HG03039 (cell line): Measurements from ENCODE around the gene FHL3.
A peak's percentile ranks its signal among the peaks of the same experiment; 100 is the strongest.

Source experiments
- ATAC-seq: cut with Tn5 transposase; IDR thresholded peaks from one replicate; pipeline ENCODE4 v1.9.1; 2021; ENCODE audit warnings: mild to moderate bottlenecking, moderate library complexity; ENCODE audit not compliant: unreplicated experiment

FHL3 gene, protein sequence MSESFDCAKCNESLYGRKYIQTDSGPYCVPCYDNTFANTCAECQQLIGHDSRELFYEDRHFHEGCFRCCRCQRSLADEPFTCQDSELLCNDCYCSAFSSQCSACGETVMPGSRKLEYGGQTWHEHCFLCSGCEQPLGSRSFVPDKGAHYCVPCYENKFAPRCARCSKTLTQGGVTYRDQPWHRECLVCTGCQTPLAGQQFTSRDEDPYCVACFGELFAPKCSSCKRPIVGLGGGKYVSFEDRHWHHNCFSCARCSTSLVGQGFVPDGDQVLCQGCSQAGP

DNA sequence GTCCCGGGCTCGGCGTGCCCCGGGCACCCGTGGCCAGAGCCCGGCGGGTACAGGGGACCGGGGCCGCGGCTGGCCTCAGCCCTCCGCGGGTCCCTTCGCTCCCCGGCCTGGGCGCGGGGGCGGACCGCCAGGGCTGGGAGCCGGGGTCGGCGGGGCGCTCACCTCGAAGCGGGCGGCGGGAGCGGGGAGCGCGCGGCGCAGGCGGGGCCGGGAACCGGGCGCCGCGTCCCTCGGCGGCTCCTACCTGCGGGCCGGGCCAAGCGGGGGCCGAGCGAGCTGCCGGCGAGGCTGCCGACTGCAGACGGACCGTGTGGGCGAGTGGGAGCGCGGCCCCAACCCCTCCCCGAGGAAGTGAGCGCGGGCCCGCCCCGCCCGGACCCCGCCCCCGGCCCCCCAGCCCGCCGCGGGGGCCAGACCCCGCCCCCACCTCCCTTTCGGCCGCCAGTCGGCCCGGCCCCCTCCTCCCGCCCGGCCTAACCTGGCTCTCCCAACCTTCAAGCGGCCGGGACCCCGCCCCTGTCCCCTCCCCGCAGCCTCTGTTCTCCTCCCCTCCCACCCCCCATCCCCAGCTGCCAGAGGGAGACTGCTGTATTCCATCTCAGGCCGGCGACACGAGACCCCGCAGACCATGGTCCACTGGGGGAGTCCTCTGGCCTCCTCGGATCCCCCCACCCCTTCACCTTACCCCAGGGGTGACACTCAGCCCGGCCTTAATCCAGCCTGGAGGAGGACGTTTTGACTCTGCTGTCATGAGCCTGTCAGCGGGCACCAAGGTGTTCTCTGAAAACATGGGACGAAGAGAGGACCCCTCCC, at the start of gene FHL3:
TSS of gene FHL3 (minus strand) at position 320 of the 813 bp plus-strand sequence. CDS start 6,102 bp downstream, outside the sequence.
- no peak for ATAC-seq

DNA sequence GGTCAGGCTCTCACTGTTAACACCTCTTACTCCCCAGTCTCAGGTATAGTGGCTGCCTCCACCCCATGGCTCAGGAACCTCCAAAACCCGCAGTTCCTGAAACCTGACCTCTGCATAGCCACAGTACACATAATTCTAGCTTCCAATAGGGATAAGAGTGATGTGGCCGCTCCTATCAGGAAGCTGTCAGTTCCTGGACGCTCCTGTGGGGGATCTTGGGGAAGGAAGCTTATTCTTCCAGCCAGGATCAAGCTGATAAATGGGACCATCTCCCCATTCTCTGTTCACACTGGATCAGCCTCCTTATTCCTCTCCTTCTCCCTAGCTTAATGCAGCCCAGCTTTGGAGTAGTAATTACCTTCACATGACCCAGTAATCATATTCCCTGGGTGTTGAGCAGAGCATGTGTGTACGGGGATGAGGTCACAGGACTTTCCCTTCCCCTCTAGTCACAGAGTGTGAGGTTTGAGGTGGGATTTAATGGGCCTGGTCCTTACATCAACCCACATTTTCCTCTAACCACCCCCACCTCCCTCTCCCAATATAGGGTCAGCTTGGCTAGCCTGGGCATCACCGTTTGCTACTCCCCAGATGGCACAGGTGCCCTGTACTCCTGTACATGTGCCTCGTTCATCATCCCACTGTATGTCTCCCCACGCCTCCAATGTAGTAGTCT, 48.2 kb upstream of the FHL3 start:
- no peak for ATAC-seq

DNA sequence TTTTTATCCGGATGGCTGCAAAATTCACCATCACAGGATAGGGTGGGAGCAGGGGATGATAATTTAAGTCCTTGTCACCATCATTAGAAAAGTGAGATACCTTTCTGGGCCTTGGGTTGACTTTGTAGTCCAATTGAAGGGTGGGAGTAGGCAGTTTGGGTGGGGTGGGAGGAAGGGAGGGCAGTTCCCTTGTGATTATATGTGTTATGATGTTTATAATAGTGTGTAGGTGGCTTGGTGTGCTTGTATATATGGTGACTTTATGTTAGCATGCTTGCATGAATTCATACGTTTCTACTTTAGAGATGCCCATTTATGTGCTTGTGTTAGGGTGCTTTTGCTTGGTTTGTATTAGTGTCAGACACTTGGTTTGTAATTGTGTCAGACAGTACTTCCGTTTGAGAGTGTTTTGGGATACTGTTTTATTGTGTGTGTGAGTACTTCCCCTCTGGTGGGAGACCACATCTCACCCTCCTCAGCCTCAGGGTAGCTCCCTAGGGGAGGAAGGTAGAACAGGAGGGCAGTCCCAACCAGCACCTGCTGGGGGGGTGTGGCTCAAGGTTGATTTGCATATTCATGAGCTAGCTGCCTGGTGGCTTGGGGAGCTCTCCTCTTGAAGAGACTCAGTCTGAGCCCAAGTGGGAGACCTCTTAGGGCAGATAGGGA, 47.6 kb upstream of the FHL3 start:
- no peak for ATAC-seq

DNA sequence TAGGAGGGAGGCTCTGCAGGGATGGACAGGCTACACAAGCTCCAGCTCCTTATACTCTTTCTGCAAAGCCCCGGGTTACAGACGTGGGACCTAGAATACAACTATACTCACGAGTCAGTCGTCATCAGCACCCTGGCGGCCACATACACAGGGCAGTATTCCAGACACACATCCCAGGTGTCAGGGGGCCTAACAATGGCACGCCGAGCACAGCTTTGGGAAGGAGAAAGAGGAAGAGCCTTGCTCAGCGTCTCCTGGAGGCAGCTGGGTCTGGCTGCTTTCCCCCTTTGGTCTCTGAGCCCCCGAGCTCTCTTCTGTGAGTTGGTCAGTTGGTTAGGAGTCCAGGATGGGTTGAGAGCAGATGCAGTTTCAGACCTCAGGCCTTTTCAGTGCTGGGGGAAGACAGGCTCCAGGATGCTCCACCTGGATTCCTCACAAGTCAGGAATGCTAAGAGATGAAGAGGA, 45.8 kb upstream of the FHL3 start:
- ATAC-seq = no peak

DNA sequence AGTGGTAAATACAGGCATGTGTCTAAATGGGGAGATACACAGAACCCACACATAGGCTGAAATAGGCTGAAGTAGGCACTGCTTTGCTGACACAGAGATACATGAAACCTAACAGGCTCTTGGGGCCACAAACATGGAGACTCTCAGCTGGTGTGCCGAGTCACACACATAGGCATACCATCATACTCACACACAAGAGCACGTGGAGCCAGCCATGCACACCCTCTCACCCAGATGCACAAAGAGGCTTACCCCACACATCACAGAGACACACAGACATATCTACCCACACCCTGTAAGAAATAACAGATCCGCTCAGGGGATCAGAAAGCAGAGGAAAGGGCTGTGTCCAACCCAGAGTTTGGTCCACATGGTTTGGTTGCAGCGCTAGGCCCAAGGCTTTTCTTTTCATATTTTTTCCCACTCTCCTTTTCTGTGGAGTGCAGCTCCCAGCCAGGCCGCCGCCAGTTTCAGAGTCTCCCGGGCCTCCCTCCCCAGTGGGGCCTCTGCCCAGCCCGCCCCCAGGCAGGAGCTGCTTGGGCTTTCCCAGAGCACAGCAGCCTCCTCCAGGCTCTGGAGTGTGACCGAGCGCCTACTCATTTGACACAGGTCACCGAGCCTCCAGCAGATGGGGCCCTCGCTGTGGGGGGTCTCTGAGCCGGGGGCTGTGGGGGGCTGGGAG, 45.2 kb upstream of the FHL3 start:
- no peak for ATAC-seq

DNA sequence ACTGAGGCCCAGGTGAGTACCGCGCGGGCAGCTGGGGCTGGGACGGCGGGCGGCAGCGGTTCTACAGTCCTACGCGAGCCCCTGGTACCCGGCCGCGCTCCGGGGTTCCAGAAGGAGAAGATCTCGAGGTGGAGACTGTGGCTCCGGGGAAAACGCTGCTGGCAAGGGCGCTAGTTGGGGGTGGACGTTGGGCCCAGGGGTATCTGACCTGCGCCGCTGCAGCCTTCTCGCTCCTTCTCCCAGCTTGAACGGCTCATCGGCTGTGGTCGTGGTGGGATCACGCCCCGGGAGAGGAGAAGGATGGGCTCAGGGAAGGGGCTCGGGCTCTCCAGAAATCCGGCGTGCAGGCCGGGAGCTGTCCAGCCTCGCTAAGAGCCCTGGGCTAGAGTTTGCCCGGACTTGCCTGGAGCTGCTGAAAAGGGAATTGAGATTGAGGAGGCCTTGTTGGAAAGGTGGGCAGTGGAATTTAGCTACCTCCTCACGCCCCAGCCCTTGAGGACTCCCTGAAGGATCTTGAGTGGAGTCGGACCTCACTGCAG, 42.4 kb upstream of the FHL3 start:
- no peak for ATAC-seq

DNA sequence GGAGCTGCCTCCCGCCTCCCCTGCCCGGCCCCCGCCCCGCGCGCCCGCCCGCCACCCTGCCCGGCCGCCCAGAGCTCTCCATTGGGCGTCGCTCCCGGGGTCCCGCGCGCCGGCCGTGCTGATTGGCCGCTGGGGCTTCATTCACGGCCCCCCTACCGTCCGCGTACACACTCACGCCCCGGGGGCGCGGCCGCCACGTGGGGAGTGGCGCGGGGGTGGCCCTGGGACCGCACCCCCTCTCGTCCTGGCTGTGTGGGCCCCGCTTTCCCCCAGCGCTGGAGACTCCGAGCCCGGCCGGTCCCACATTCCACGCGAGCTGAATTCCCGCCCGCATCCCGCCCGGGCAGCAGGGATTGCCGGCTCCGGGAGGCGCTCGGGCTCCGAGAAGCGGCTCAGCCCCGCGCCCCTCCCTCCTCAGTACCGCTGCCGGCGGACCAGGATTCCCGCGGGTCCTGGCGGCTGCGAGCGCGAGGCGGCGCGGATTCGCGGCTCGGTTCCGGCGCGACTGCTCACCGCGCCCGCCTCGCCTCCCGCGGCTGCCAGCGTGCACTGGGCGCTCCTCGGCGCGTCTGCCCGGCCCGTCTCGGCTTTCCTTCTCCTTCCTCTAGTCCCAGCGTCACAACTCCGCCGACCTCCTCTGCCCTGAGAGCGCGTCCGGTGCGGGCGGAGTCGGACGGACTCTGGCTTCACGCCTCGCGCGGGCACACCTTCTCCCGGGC, 41.7 kb upstream of the FHL3 start:
- peak; percentile 52 for ATAC-seq

DNA sequence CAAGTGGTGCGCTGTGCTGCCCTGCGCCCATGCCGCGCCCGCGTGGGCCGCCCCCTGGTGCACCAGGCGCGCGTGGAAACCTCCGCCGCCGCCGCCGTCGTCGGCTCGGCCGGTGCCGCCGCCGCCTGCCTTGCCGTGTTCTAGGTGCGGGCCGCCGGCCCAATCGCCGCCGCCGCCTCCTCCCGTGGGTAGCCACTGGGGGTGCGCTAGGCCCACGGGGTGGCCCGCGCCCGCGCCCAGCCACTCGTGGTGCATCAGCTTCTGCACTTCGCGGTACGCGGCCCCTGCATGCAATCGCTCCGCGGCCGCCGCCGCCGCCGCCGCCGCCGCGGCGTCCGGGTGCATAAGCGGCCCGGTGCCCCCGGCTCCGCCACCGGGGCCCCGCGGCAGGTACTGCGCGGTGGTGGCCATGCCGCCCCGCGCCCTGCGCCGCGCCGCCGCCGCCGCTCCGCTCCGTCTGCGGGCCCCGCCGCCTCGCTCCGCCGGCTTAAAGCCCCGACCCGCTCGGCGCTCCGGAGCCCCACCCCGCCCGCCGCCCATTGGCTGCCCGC, 41.1 kb upstream of the FHL3 start, which contains the start of gene POU3F1:
TSS of gene POU3F1 (minus strand) at position 461 of the 551 bp plus-strand sequence. CDS start at position 411, 50 bp downstream.
- ATAC-seq = peak; percentile 15

DNA sequence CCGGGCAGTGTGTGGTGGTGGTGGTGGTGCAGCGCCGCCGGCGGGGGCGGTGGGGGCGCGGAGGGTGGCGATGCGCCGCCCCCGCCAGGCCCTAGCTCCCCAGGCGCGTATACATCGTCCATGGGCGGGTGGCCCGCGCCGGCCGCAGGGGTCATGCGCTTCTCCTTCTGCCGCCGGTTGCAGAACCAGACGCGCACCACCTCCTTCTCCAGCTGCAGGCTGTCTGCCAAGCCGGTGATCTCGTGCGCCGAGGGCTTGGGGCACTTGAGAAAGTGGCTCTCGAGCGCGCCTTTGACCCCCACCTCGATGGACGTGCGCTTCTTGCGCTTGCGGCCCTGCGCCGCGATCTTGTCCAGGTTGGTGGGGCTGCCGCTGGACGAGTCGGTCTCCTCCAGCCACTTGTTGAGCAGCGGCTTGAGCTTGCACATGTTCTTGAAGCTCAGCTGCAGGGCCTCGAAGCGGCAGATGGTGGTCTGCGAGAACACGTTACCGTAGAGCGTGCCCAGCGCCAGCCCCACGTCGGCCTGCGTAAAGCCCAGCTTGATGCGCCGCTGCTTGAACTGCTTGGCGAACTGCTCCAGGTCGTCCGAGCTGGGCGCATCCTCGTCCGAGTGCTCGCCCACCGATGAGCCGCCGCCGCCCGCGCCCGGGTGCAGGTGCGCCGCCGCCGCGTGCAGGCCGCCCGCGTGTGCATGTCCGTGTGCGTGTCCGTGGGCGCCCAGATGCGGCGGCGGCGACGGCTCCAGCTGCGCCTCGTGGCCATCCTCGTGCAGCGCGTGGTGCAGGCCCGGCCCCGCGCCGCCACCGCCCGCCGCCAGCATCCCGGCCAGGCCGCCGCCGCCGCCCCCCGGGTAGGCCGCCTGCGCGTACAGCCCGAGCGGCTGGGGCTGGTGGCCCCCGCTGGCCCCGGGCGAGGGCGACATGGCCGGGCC, 40.4 kb upstream of the FHL3 start:
- ATAC-seq = peak; percentile 6

DNA sequence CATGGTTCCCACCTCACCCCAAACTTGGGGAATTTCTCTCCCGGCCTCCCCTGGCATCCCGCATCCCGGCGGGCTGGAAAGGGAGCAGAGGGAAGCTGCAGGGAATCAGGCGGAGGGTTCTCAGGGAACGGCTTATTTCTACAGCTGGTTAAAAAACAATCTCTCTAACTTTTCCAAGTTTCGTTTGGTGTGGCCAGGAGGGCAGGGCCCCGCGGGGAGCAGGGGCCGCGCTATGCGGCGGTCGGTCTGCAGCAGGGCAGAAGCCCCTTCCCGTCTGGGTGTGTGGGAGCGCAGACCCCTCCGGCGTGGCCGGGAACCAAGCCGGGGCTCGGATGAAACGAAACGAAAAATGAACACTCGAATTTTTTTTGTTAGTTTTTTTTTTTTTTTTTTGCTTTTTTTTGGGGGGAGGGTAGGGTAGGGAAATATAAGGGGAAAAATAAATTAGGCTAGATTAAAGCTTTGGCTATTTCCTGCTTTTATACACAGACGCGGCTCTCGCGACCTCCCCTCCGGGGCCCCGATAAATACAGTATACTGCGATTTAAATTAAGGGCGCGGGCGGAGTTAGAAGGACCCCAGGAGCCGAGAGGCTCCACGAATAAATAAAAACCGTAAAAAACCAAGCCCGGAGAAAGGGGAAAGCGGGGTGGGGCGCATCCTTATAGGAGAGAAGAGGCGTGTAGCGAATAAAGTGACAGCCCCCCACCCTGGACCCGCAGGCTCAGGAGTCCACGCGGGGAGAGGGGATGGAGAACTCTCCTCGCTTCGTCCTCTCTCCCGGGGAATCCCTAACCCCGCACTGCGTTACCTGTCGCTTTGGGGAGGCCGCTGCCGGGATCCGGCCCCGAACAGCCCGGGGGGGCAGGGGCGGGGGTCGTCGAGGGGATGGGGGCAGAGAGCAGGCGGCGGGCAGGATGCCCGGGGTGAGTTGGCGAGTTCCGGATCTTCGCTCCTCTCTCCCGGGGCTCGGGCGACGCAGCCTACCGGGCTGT, 39.2 kb upstream of the FHL3 start:
- ATAC-seq = no peak

DNA sequence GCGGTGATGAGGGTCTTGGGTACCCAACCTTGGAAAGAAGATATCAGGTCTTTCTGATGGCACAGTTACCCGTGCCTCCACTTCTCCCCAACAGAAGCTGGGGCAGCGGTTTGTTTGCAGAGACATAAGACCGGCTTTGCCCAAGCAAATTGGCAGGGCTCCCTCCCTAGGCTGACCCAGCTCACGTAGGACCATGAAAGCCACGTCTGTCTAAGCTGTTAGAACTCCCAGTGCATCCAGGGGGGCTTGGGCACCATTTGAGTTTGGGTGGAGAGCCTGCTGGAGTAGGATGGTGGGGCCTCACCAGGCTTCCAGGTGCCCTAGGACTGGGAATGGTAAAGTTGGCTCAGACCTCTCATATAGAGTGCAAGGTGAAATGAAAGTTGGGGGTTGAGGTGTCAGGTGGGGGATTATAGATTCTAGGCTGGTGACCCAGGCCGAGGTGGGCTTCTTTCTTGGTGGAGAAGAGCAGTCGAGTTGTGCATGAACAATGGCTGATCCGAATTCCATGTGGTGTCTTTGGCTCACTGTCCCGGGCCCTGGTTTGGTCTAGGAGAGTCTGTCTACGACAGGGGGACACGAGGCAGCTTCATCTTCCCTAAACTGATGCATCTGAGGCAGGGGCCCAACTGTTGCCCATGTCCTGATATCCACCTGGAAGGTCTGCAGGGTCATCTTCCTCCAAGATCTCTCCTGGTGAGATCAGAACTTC, 37.9 kb upstream of the FHL3 start:
- no peak for ATAC-seq

DNA sequence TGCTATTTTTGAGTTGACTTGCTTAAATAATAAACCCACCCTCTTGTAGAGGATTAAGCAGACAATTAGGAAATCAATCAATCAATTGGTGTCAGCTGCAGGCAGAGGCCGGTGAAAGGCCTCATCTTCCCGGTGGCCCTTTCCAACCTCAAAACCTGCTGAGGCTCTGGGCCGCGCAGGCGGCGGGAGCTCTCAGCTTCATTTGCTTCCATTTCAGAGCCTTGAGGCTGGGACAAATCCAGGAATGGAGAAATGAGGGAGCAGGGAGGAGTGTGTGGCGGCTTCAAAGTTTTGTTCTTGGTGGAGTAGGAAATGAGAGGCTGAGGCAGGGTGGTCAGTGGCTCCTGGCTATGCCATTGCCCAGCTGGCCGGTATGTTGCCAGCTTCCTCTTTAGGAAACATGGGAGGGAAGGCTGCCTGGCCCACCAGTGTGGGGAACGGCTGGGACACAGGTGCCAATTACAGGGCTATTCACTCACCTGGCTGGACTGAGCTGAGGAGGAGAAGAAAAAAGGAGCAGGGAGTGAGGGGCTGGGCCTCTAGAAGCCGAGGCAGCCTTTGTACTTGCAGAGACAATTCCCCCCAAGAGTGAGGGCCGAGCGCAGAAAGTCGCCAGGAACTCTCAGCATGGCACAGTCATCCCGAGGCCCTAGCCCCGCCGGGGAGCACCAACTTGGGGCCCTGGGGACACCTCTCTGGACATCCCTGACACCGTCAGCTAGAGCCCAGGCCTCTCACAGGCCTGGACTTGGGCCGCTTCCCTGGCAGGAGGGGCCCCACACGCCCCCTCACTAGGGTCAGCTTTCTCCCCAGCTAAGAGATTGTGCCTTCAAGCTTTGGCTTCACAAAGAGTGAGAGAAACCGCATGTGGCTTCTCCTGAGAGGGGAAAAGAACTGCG, 36.9 kb upstream of the FHL3 start:
- no peak for ATAC-seq

DNA sequence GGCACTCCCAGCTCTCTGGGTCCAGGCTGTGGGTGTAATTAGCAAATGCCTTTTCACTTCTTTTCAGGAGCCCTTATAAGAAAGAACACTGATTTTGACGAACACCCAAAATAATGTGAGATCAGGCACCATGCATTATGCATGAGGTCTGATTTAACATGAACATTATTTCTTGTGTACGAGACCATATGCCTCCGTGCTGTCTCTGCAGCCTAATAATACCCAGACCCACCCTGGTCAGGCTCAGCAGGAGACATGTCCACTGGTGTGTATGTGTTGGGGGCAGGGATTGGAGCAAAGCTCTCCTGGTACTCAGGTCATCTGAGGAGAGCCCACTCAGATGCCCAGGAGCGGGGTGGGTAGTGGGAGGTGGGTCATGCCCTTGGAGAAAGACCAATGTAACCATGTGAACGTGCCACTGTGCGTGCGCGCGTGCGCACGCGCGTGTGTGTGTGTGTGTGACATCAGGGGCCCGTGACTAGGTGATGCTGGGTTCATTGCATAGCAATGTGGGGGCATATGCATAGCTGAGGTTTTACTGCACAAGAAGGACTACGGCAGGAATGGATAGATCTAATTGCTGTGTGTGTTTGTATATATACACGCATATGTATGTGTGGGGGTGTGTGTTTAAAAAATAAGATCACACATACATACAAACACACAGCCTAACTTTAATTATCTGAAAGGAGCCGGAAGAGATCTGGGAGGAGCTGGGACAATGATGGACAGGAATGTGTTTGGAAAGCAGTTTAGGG, 34.2 kb upstream of the FHL3 start:
- no peak for ATAC-seq

DNA sequence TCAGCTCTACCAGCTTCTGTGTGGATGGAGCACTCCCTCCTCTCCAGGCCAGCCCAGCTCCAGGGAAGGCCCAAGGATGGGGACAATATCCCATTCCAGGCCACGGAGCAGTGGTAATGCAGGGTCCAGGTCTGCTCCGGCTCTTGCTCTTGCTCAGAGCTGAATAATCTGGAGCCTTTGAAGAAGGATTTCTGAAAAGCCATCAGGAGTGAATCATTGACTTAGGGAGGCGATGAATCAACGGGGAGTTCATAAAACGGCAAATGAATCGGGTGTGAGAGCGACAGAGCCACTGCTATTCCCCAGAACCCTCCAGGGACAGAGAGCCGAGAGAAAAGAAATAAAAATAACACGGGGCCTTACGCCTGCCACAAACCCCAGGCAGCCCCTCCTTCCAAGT, 33.5 kb upstream of the FHL3 start:
- no peak for ATAC-seq
